Mononuclear cell (primary cell): Measurements from ENCODE around the gene DNAJC17. TPM values are rescaled to one million over a fixed set of nuclear protein-coding genes. Genes with fewer than 3 reads are reported as not detected.
A peak's percentile ranks its signal among the peaks of the same experiment; 100 is the strongest.

Experiments used
- H3K27me3 ChIP-seq: 2 replicates; pipeline ENCODE4 v1.6.0; 2011; ENCODE audit warnings: low read length, control low read depth; ENCODE audit not compliant: insufficient read depth
- H3K4me1 ChIP-seq: 2 replicates; pipeline ENCODE4 v1.5.1; 2011; ENCODE audit warnings: mild to moderate bottlenecking, low read length, control low read depth; ENCODE audit not compliant: insufficient read depth
- H3K4me3 ChIP-seq: 2 replicates; pipeline ENCODE4 v1.5.1; 2011; ENCODE audit warnings: mild to moderate bottlenecking, low read length, moderate library complexity
- H3K9me3 ChIP-seq: 2 replicates; pipeline ENCODE4 v1.5.1; 2011; ENCODE audit warnings: low read depth, mild to moderate bottlenecking, control low read depth, low read length
- total RNA-seq: library from RNA; depleted of rRNA; stranded (reverse); fragments of >200 nt; gene quantifications from one replicate; pipeline ENCODE4 v1.2.3, GENCODE V29; 2012

DNAJC17 gene, protein sequence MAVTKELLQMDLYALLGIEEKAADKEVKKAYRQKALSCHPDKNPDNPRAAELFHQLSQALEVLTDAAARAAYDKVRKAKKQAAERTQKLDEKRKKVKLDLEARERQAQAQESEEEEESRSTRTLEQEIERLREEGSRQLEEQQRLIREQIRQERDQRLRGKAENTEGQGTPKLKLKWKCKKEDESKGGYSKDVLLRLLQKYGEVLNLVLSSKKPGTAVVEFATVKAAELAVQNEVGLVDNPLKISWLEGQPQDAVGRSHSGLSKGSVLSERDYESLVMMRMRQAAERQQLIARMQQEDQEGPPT
- total RNA-seq, result 7.2 TPM

DNA sequence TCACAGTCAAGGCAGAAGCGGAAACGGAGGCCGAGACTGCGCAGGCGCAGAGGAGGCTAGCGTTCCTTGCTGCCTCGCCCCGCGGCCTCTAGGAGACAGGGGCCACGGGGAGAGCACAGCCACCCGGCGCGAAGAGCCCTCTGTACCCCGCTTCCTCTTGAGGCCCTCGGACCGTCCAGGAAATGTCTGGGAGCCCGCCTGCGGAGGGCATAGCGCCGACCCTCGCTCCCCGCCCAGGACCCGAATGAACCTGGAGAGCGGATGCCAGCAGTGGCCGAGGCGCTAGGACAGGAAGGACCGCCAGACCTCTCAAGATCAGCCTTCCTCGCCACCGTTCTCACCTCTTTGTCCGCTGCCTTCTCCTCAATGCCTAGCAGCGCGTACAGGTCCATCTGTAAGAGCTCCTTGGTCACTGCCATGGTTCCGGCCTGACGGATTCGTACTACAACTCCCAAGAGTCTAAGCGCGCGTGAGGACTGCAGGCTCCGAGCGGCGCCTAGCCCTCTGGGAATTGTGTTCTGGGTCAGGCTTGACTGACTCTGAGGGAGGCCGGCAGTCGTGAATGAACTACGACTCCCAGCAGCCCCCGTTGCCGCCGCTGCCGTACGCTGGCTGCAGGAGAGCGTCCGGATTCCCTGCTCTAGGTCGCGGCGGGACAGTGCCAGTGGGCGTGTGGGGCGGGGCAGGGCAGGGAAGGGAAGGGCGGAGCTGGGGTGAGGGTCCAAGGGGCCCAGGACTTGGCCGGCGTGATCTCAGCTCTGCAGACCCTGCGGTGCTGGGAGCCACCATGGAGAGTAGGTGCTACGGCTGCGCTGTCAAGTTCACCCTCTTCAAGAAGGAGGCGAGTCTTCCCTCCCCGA lies at the start of gene DNAJC17, which contains the start of gene ZFYVE19:
Gene DNAJC17, minus strand, starts transcription at position 446 of the 860 bp plus-strand sequence. Its CDS starts 27 bp downstream, at position 419.
Gene ZFYVE19, plus strand, starts transcription at position 62 of the 860 bp plus-strand sequence. Its CDS starts 501 bp downstream, at position 563.
- Histone ChIP-seq H3K27me3 (no peaks in the 10 kb centered on the region), H3K4me1 (peaks cover 23% of the 10 kb centered on the region), H3K9me3 (no peaks in the 10 kb centered on the region), H3K4me3 (peak within 1 kb of the TSS; percentile 98)

DNA sequence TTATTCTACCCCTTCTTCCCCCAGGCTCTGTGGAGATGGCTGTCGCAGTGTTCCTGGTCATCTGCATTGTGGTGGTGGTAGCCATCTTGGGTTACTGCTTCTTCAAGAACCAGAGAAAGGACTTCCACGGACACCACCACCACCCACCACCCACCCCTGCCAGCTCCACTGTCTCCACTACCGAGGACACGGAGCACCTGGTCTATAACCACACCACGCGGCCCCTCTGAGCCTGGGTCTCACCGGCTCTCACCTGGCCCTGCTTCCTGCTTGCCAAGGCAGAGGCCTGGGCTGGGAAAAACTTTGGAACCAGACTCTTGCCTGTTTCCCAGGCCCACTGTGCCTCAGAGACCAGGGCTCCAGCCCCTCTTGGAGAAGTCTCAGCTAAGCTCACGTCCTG lies 49.5 kb upstream of the DNAJC17 start:
- H3K4me3 ChIP-seq, result no peak overlapping the region
- H3K9me3 ChIP-seq, result no peaks in the 10 kb centered on the region
- peaks cover 26% of the 10 kb centered on the region for H3K4me1 ChIP-seq
- H3K27me3 ChIP-seq, result no peaks in the 10 kb centered on the region

DNA sequence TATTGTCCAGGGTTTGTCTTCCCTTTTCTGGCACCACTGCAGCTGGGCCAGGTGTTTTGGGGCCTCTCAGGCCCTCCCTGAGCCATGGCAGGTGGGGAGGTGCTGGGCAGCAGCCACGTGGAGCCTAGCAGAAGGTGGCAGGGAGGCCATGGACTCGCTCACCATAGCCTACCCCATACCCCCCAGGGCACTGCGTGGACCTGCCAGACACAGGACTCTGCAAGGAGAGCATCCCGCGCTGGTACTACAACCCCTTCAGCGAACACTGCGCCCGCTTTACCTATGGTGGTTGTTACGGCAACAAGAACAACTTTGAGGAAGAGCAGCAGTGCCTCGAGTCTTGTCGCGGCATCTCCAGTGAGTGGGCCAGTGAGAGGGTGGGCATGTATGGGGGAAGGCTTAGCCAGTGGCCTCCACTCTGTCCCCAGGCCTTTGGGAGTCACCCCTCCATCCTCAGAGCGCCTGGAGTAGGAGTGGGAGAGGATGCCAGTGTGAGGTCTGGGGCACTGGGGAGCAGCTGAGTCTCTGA lies 48.5 kb upstream of the DNAJC17 start:
- Histone ChIP-seq H3K4me1 (peaks cover 24% of the 10 kb centered on the region), H3K27me3 (no peaks in the 10 kb centered on the region), H3K9me3 (no peaks in the 10 kb centered on the region), H3K4me3 (no peak overlapping the region)

DNA sequence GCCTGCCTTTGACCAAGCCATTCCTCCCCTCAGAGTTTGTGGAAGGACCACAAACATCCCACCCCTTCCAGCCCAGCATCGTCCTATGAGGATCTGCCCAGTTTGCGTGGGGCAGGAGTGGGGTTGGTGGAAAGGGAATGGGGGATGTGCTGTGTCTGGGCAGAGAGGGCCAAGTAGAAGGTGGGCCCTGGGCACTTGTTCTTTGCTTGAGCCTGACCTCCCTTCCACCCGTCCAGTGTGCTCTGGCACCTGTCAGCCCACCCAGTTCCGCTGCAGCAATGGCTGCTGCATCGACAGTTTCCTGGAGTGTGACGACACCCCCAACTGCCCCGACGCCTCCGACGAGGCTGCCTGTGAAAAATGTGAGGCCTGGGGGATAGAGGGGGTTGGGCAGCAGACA lies 46.9 kb upstream of the DNAJC17 start:
- H3K4me3 ChIP-seq, result no peak overlapping the region
- H3K4me1 ChIP-seq, result peaks cover 19% of the 10 kb centered on the region
- no peaks in the 10 kb centered on the region for H3K9me3 ChIP-seq
- H3K27me3 ChIP-seq, result no peaks in the 10 kb centered on the region

DNA sequence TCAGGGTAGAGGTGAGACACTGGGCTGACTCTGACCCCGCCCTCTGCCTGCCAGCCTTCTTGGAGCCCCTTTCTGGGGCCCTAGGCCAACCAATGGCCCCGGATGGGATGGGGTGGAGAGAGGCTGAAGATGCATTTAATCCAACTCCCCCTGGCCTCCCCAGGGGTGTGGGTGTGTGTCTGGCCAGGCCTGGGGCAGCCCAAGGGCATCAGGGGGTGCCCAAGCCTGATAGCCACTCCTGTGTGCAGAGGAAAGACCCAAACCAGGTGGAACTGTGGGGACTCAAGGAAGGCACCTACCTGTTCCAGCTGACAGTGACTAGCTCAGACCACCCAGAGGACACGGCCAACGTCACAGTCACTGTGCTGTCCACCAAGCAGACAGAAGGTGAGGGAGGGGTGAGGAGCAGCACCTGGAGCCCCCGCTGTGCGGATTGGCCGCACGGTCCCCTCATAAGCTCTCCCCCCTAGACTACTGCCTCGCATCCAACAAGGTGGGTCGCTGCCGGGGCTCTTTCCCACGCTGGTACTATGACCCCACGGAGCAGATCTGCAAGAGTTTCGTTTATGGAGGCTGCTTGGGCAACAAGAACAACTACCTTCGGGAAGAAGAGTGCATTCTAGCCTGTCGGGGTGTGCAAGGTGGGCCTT lies 46.1 kb upstream of the DNAJC17 start:
- Histone ChIP-seq H3K9me3 (no peaks in the 10 kb centered on the region), H3K4me1 (peaks cover 12% of the 10 kb centered on the region), H3K27me3 (no peaks in the 10 kb centered on the region), H3K4me3 (no peak overlapping the region)

DNA sequence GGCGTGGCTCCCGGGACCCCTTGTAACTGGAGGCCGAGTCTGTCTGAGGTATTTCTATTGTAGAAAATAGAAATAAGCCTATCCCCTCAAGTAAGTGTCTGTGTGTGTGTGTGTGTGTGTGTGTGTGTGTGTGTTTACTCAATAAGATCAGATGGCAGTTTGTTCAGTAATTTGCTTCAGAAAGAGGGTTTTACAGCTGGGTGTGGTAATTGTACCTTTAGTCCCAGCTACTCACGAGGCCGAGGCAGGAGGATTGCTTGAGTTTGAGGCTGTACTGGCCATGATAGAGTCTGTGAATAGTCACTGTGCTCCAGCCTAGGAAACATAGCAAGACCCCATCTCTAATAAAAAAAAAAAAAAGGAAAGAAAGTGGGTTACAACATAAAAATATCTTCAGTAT lies 45.3 kb upstream of the DNAJC17 start:
- Histone ChIP-seq H3K4me3 (no peak overlapping the region), H3K9me3 (no peaks in the 10 kb centered on the region), H3K4me1 (peaks cover 14% of the 10 kb centered on the region), H3K27me3 (no peaks in the 10 kb centered on the region)

DNA sequence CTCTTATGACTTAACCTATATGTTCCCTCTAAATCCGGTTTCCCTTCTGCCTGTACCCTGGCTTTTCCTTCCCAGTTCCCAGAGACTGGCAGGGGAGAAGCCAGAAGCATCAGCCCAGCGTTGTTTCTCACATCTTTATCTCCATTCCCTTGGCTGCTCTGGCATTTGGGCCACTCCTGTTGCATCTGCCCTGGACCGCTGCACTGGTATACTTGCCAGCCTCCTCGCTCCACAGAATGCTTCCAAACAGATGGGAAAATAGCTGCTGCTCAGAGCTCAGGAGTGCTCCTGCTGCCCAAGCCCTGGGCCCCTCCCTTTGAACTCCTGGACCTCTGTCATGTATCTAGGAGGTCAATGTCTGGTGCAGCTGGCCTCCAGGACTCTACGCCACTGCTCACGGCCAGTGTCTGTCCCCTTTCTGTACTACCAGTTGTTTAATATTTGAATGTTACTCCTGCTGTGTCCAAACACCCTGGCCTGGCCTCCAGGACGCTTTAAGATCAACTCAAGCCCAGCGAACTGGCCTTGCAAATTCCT lies 43.4 kb upstream of the DNAJC17 start:
- Histone ChIP-seq H3K4me3 (no peak overlapping the region), H3K27me3 (no peaks in the 10 kb centered on the region), H3K9me3 (no peaks in the 10 kb centered on the region), H3K4me1 (peaks cover 26% of the 10 kb centered on the region)

DNA sequence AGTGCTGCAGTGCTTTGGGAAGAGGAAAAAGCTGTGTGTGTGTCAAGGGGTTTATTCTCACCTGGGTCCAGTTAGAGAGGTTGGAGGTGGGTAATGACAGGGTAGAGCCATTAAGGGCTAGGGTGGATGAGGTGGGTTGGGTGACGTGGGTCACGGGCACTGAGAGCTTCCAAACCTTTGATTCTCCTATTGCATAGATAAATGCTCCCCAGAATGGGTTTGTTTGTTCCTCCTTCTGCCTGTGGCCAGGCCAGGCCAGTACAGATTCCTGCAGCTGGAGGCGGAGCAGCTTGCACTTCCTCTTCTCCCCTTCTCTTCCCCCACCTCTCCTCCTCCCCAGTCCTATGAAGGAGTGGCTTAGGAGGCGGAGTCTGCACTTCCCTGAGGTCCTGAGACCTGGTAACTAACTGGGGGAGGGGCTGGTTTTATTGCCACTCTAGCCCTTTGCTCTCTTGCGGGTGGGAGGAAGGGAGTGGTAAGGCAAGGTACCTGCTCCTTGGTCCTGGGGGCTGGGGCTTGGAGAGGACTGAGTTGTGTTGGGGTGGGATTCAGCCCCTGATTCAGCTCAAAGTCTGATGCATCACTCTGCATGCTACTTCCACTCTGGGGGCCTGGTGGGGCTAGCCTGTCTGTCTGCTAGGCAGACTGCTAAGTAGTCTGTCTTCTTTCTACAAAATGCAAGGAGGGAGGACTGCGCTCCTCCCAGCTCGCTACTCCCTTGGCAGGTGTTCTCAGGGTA lies 40.1 kb upstream of the DNAJC17 start:
- Histone ChIP-seq H3K4me1 (peaks cover 43% of the 10 kb centered on the region), H3K4me3 (no peak overlapping the region), H3K9me3 (no peaks in the 10 kb centered on the region), H3K27me3 (peaks cover 10% of the 10 kb centered on the region)

DNA sequence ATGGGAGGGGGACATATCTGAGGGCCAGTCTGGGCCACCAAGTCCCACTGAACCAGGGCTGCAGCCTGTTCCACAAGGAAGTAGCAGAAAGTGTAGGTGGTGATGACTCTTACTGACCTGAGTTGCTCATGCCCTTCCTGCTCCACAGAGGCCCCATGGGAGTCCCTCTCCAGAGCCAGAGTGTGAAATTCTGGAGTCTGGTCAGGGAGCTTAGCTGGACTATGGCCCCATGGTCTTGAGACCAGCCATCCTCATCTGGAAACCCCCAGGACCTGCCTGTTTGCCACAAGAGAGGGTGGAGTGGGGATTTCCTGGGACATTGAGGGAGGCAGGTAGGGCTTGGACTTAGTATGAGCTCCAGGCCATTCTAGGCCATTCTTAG lies 39.6 kb upstream of the DNAJC17 start:
- peaks cover 43% of the 10 kb centered on the region for H3K4me1 ChIP-seq
- no peaks in the 10 kb centered on the region for H3K9me3 ChIP-seq
- H3K27me3 ChIP-seq, result peaks cover 10% of the 10 kb centered on the region
- no peak overlapping the region for H3K4me3 ChIP-seq

DNA sequence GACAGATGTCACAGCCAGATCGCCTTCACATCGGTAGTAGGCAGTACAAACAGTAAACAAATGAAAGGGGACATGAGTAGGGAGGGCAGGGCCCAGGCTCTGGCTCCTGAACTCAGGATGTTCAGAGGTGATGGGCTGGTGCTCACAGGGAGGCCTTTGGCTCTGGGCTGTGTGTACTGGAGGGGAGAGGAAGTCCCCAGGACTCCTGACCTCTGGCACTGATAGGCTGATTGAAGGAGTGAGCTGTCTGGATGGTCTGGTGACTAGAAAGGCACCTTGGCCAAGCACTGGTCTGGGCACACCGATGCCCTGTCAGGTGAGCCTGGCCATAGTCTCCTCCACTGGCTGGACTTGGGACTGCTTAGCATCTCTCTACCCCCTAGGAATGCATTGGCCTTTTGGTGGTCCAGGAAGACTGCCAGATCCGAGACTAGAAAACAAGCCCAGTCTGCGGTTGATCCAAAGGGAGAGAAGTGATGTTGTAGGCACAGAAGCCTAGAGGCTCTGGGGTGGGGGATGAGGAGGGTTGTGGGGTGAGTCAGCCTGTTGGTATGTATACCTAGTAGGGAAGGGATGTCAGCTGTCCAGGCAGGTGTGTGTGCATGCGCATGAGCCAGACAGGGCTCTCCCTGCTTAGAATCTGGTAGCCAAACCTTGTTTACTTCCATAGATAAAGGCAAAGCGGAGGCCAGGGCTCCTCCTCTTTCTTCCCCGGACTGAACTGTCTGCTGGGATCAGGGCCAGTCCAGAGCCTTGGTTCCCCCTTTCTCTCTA lies 38.4 kb upstream of the DNAJC17 start:
- Histone ChIP-seq H3K4me3 (no peak overlapping the region), H3K4me1 (peaks cover 43% of the 10 kb centered on the region), H3K9me3 (no peaks in the 10 kb centered on the region), H3K27me3 (peaks cover 10% of the 10 kb centered on the region)

DNA sequence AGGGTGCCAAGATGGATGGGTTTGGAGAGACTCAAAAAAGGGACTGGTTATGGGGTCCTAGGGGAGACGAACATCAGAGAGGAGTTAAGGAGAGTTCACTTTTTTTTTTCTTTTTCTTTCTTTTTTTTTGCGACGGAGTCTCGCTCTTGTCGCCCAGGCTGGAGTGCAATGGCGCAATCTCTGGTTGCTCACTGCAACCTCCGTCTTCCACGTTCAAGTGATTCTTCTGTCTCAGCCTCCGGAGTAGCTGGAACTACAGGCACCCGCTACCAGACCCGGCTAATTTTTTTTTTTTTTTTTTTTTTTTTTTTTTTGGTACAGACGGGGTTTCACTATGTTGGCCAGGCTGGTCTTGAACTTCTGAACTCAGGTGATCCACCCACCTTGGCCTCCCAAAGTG lies 37.8 kb upstream of the DNAJC17 start:
- Histone ChIP-seq H3K4me1 (peaks cover 43% of the 10 kb centered on the region), H3K4me3 (peak overlapping the region; percentile 49), H3K9me3 (no peaks in the 10 kb centered on the region), H3K27me3 (peaks cover 10% of the 10 kb centered on the region)

DNA sequence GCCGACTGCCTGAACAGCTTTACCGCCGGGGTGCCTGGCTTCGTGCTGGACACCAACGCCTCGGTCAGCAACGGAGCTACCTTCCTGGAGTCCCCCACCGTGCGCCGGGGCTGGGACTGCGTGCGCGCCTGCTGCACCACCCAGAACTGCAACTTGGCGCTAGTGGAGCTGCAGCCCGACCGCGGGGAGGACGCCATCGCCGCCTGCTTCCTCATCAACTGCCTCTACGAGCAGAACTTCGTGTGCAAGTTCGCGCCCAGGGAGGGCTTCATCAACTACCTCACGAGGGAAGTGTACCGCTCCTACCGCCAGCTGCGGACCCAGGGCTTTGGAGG lies 37.4 kb upstream of the DNAJC17 start:
- peak overlapping the region; percentile 49 for H3K4me3 ChIP-seq
- no peaks in the 10 kb centered on the region for H3K9me3 ChIP-seq
- H3K4me1 ChIP-seq, result peaks cover 43% of the 10 kb centered on the region
- peaks cover 10% of the 10 kb centered on the region for H3K27me3 ChIP-seq

DNA sequence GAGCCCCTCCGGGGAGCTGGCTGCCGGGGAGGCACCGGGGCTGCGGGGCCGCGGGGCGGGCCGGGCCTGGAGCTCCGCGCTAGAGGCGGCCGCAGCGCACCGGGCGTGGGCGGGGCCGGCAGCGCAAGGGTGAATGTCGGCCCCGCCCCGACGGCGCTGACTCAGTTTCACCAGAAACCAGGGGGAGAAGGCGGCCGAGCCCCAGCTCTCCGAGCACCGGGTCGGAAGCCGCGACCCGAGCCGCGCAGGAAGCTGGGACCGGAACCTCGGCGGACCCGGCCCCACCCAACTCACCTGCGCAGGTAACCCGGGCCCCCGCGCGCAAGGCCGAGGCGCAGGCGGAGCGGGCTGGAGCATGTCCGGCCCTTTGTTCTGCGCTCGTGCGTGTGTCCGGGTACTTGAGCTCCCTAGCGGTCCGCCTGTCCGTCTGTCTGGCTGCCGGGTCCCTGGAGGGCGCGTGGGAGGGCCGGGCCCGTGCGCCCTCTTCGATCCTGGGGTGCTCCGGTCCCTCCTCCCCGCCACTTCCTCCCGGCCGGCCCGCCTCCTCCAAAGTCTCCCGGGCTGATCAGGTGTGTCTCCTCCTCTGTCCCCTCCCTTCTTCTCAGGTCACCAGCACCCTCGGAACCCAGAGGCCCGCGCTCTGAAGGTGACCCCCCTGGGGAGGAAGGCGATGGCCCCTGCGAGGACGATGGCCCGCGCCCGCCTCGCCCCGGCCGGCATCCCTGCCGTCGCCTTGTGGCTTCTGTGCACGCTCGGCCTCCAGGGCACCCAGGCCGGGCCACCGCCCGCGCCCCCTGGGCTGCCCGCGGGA lies 36.8 kb upstream of the DNAJC17 start, which contains the start of gene SPINT1:
Gene SPINT1, plus strand, starts transcription at position 164 of the 811 bp plus-strand sequence. Its CDS starts 507 bp downstream, at position 671.
- Histone ChIP-seq H3K27me3 (peaks cover 10% of the 10 kb centered on the region), H3K4me3 (peak within 1 kb of the TSS; percentile 49), H3K4me1 (peaks cover 43% of the 10 kb centered on the region), H3K9me3 (no peaks in the 10 kb centered on the region)
